ENCODE measurements around the gene MYOM3. TPM values are rescaled to one million over a fixed set of nuclear protein-coding genes. Genes with fewer than 3 reads are reported as not detected.

The MYOM3 gene
- total RNA-seq, 1 experiment from 2014 or later, result not detected

- Histone ChIP-seq H3K27me3 (replicated peaks; ENCODE audit: insufficient read depth, low read depth, low read length, poor library complexity) (no peaks in the 10 kb centered on the region), H3K27ac (ENCODE audit: low read depth, low read length, poor library complexity, severe bottlenecking) (no peak overlapping the region), H3K4me3 (ENCODE audit: low read depth, low read length, poor library complexity, severe bottlenecking) (no peak overlapping the region), H3K9me3 (ENCODE audit: low read depth, low read length, poor library complexity, severe bottlenecking) (no peaks in the 10 kb centered on the region), H3K4me1 (ENCODE audit: insufficient read depth, low read length, poor library complexity, severe bottlenecking) (no peaks in the 10 kb centered on the region), H3K36me3 (ENCODE audit: insufficient read depth, low read length, poor library complexity, severe bottlenecking) (no peaks in the 10 kb centered on the region)
- TF ChIP-seq EZH2 (IDR thresholded peaks at IDR 0.05; ENCODE audit: borderline replicate concordance, low read depth, low read length, poor library complexity, severe bottlenecking) (no peak), CTCF (conservative IDR thresholded peaks at IDR 0.05; ENCODE audit: low read depth, low read length) (no peak)
- ChIA-PET CTCF (no interaction called here), POLR2A (ENCODE audit: low non-redundant PET) (no interaction called here)
- no peak for DNase-seq (ENCODE audit: low spot score)
- intact Hi-C loops (cut with micrococcal nuclease; ENCODE audit: unreplicated experiment), result no loop called here
- no TSS peak for BruUV-seq (replicated peaks)
These were observed 3.4 kb downstream of the MYOM3 start for GRCh38 chr1:24108334-24109165.

GRCh38 chr1:24107462-24108138 lies 4.3 kb downstream of the MYOM3 start:
- intact Hi-C loops (cut with micrococcal nuclease; ENCODE audit: unreplicated experiment), result no loop called here
- TF ChIP-seq CTCF (conservative IDR thresholded peaks at IDR 0.05; ENCODE audit: low read depth, low read length) (no peak), EZH2 (IDR thresholded peaks at IDR 0.05; ENCODE audit: borderline replicate concordance, low read depth, low read length, poor library complexity, severe bottlenecking) (no peak)
- Histone ChIP-seq H3K4me3 (ENCODE audit: low read depth, low read length, poor library complexity, severe bottlenecking) (no peak overlapping the region), H3K9me3 (ENCODE audit: low read depth, low read length, poor library complexity, severe bottlenecking) (no peaks in the 10 kb centered on the region), H3K27me3 (replicated peaks; ENCODE audit: insufficient read depth, low read depth, low read length, poor library complexity) (no peaks in the 10 kb centered on the region), H3K27ac (ENCODE audit: low read depth, low read length, poor library complexity, severe bottlenecking) (no peak overlapping the region), H3K36me3 (ENCODE audit: insufficient read depth, low read length, poor library complexity, severe bottlenecking) (no peaks in the 10 kb centered on the region), H3K4me1 (ENCODE audit: insufficient read depth, low read length, poor library complexity, severe bottlenecking) (no peaks in the 10 kb centered on the region)
- CTCF ChIA-PET, result no interaction called here
- no peak for DNase-seq (ENCODE audit: low spot score)
- BruUV-seq (replicated peaks), result no TSS peak
- POLR2A ChIA-PET (ENCODE audit: low non-redundant PET), result no interaction called here

- ChIA-PET POLR2A (ENCODE audit: low non-redundant PET) (no interaction called here), CTCF (interaction anchor here (0.8 kb wide), 1 partner anchor 93 kb away, joined by 3 read pairs; no protein-coding TSS in a partner anchor)
- Histone ChIP-seq H3K36me3 (ENCODE audit: insufficient read depth, low read length, poor library complexity, severe bottlenecking) (no peaks in the 10 kb centered on the region), H3K9me3 (ENCODE audit: low read depth, low read length, poor library complexity, severe bottlenecking) (no peaks in the 10 kb centered on the region), H3K27me3 (replicated peaks; ENCODE audit: insufficient read depth, low read depth, low read length, poor library complexity) (no peaks in the 10 kb centered on the region), H3K4me3 (ENCODE audit: low read depth, low read length, poor library complexity, severe bottlenecking) (no peak overlapping the region), H3K4me1 (ENCODE audit: insufficient read depth, low read length, poor library complexity, severe bottlenecking) (no peaks in the 10 kb centered on the region), H3K27ac (ENCODE audit: low read depth, low read length, poor library complexity, severe bottlenecking) (no peak overlapping the region)
- TF ChIP-seq CTCF (conservative IDR thresholded peaks at IDR 0.05; ENCODE audit: low read depth, low read length) (no peak), EZH2 (IDR thresholded peaks at IDR 0.05; ENCODE audit: borderline replicate concordance, low read depth, low read length, poor library complexity, severe bottlenecking) (no peak)
- intact Hi-C loops (cut with micrococcal nuclease; ENCODE audit: unreplicated experiment), result no loop called here
- no TSS peak for BruUV-seq (replicated peaks)
- DNase-seq (ENCODE audit: low spot score), result no peak
These were observed 6.4 kb downstream of the MYOM3 start for GRCh38 chr1:24105368-24106160.

All from A673 (cell line).